Measurements from ENCODE around the gene SCAANT1. TPM values are rescaled to one million over a fixed set of nuclear protein-coding genes. Genes with fewer than 3 reads are reported as not detected.

Gene SCAANT1
- total and polyA plus RNA-seq, 8 donors, result not detected

DNA sequence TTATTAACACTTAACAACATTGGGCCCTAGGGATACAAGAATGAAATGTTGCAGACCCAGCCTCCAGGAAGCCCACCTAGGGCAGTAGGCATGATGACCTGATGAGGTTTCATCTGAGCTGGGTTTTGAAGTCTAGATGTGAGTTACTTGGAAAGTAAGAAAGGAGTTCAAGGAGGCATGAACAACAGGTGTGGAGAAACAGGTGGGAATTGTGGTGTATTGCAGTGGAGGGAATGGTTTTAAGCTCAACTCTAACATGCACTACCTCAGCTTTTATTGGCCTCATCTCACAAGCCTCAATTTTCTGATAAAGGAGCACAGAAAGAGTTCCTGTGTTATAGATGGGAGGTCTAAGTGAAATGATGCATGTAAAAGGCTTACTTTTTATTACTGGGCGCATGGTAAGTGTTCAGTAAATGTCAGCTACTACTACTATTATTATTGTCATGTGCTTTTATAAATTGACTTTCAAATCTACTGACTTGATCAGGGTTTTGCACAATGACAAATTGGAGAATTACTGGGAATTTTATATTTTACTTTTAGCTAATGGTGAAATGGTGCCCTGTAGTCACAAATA is 19.3 kb downstream of the SCAANT1 start:
- Histone ChIP-seq H3K9me3 (no peaks in the 10 kb centered on the region), H3K27ac (no peak overlapping the region), H3K4me3 (no peak overlapping the region), H3K4me1 (peaks cover 0 to 24% (median 10%) of the 10 kb centered on the region in 4 donors), H3K27me3 (no peaks in the 10 kb centered on the region), H3K36me3 (peaks cover 0 to 9% (median 5%) of the 10 kb centered on the region in 4 donors)
- WGBS, 5 donors, result 98 to 100% (median 100%) methylated on average over 1 of the region's 1 CpG
- intact Hi-C loops (cut with DNase I; ENCODE audit: low total_unique reads), result no loop called here
- no peak for TF ChIP-seq POLR2AphosphoS5 (IDR thresholded peaks at IDR 0.05)
- TF ChIP-seq POLR2A (IDR thresholded peaks at IDR 0.05), result no peak
- no peak for TF ChIP-seq EP300 (IDR thresholded peaks at IDR 0.05)
- TF ChIP-seq, protein P1, sequence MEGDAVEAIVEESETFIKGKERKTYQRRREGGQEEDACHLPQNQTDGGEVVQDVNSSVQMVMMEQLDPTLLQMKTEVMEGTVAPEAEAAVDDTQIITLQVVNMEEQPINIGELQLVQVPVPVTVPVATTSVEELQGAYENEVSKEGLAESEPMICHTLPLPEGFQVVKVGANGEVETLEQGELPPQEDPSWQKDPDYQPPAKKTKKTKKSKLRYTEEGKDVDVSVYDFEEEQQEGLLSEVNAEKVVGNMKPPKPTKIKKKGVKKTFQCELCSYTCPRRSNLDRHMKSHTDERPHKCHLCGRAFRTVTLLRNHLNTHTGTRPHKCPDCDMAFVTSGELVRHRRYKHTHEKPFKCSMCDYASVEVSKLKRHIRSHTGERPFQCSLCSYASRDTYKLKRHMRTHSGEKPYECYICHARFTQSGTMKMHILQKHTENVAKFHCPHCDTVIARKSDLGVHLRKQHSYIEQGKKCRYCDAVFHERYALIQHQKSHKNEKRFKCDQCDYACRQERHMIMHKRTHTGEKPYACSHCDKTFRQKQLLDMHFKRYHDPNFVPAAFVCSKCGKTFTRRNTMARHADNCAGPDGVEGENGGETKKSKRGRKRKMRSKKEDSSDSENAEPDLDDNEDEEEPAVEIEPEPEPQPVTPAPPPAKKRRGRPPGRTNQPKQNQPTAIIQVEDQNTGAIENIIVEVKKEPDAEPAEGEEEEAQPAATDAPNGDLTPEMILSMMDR (IDR thresholded peaks at IDR 0.05), result no peak
- no peak for DNase-seq

- Histone ChIP-seq H3K4me3 (no peak overlapping the region), H3K9me3 (no peaks in the 10 kb centered on the region), H3K27me3 (no peaks in the 10 kb centered on the region), H3K36me3 (peaks cover 0 to 9% (median 5%) of the 10 kb centered on the region in 4 donors), H3K27ac (no peak overlapping the region), H3K4me1 (peaks cover 0 to 26% (median 12%) of the 10 kb centered on the region in 4 donors)
- 85 to 91% (median 87%) methylated on average over 5 of the region's 5 CpGs for WGBS, 5 donors
- no peak for DNase-seq
- intact Hi-C loops (cut with DNase I; ENCODE audit: low total_unique reads), result no loop called here
- TF ChIP-seq EP300 (IDR thresholded peaks at IDR 0.05) (no peak), POLR2AphosphoS5 (IDR thresholded peaks at IDR 0.05) (no peak), POLR2A (IDR thresholded peaks at IDR 0.05) (no peak)
- TF ChIP-seq, protein P1 (IDR thresholded peaks at IDR 0.05), result no peak
Measured at GRCh38 chr3:63891518-63891917, 20.7 kb downstream of the SCAANT1 start.

- WGBS, 5 donors, result 57 to 72% (median 62%) methylated on average over 3 of the region's 3 CpGs
- Histone ChIP-seq H3K4me1 (peaks cover 0 to 30% (median 8%) of the 10 kb centered on the region in 4 donors), H3K9me3 (no peaks in the 10 kb centered on the region), H3K27ac (no peak overlapping the region), H3K27me3 (no peaks in the 10 kb centered on the region), H3K36me3 (peaks cover 0 to 9% (median 5%) of the 10 kb centered on the region in 4 donors), H3K4me3 (no peak overlapping the region)
- TF ChIP-seq, protein P1 (IDR thresholded peaks at IDR 0.05), result no peak
- TF ChIP-seq EP300 (IDR thresholded peaks at IDR 0.05) (no peak), POLR2AphosphoS5 (IDR thresholded peaks at IDR 0.05) (no peak), POLR2A (IDR thresholded peaks at IDR 0.05) (no peak)
- no peak for DNase-seq
- intact Hi-C loops (cut with DNase I; ENCODE audit: low total_unique reads), result no loop called here
Measured at GRCh38 chr3:63886858-63887257, 25.3 kb downstream of the SCAANT1 start.

GRCh38 chr3:63880653-63881052 is 31.5 kb downstream of the SCAANT1 start:
- DNase-seq, result no peak
- 81 to 83% (median 82%) methylated on average over 5 of the region's 5 CpGs for WGBS, 5 donors
- Histone ChIP-seq H3K27me3 (no peaks in the 10 kb centered on the region), H3K36me3 (no peaks in the 10 kb centered on the region), H3K4me3 (no peak overlapping the region), H3K9me3 (no peaks in the 10 kb centered on the region), H3K4me1 (peaks cover 0 to 38% (median 21%) of the 10 kb centered on the region in 4 donors), H3K27ac (no peak overlapping the region)
- TF ChIP-seq, protein P1 (IDR thresholded peaks at IDR 0.05), result no peak
- TF ChIP-seq POLR2AphosphoS5 (IDR thresholded peaks at IDR 0.05) (no peak), POLR2A (IDR thresholded peaks at IDR 0.05) (no peak), EP300 (IDR thresholded peaks at IDR 0.05) (no peak)
- intact Hi-C loops (cut with DNase I; ENCODE audit: low total_unique reads), result no loop called here

Data from stomach (tissue), 9 donors.